ENCODE data around the gene STIM1.

STIM1 gene

DNA sequence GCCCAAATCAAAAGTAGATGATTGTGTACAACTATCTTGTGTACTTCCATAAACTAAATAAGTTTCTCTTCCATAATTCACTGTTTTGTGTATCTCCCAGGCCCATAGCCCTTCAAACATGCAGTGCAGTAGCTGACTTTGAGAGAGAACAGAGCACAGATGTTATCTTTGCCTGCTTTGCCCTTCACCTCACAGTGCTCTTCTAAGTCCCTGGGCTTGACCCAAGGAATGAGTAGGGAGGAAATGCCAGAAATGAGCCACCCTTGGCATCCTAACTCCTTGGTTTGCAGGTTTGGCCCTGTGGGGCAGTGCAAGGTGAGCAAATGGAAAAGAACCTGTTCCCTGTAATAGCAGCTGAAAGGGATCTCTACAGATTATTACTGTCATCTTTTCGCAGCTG, 79.2 kb downstream of the STIM1 start:
- intact Hi-C loops (cut with DNase I; ENCODE audit: low total_unique reads), result no loop called here
- Histone ChIP-seq H3K4me1 (peaks cover 0 to 53% (median 27%) of the 10 kb centered on the region in 4 donors), H3K9me3 (no peaks in the 10 kb centered on the region), H3K4me3 (no peak overlapping the region), H3K27me3 (no peaks in the 10 kb centered on the region), H3K27ac (no peak overlapping the region), H3K36me3 (no peaks in the 10 kb centered on the region)
- no peak for DNase-seq
- TF ChIP-seq, protein P1, sequence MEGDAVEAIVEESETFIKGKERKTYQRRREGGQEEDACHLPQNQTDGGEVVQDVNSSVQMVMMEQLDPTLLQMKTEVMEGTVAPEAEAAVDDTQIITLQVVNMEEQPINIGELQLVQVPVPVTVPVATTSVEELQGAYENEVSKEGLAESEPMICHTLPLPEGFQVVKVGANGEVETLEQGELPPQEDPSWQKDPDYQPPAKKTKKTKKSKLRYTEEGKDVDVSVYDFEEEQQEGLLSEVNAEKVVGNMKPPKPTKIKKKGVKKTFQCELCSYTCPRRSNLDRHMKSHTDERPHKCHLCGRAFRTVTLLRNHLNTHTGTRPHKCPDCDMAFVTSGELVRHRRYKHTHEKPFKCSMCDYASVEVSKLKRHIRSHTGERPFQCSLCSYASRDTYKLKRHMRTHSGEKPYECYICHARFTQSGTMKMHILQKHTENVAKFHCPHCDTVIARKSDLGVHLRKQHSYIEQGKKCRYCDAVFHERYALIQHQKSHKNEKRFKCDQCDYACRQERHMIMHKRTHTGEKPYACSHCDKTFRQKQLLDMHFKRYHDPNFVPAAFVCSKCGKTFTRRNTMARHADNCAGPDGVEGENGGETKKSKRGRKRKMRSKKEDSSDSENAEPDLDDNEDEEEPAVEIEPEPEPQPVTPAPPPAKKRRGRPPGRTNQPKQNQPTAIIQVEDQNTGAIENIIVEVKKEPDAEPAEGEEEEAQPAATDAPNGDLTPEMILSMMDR (IDR thresholded peaks at IDR 0.05), result no peak

DNA sequence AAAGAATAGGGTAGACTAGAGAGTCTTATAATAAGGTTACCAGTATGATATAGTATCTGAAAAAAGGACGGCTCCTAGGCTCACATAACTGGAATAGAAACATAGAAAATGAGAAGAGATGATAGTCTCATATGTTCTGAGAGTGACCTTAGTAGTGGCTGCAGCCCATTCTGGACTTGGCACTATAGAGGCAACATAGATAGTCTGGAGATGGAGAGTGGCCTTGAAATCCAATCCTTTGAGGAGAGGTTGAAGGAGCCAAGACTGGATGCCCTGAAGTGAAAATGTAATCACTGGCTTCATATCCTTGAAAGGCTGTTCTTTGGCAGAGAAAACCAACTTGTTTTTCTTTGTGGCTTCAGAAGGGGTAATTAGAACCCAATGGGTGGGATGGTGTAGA, 81.1 kb downstream of the STIM1 start:
- Histone ChIP-seq H3K4me1 (peaks cover 0 to 61% (median 26%) of the 10 kb centered on the region in 4 donors), H3K36me3 (no peaks in the 10 kb centered on the region), H3K27ac (no peak overlapping the region), H3K9me3 (no peaks in the 10 kb centered on the region), H3K27me3 (no peaks in the 10 kb centered on the region), H3K4me3 (no peak overlapping the region)
- TF ChIP-seq, protein P1 (IDR thresholded peaks at IDR 0.05), result no peak
- no peak for DNase-seq
- intact Hi-C loops (cut with DNase I; ENCODE audit: low total_unique reads), result no loop called here

DNA sequence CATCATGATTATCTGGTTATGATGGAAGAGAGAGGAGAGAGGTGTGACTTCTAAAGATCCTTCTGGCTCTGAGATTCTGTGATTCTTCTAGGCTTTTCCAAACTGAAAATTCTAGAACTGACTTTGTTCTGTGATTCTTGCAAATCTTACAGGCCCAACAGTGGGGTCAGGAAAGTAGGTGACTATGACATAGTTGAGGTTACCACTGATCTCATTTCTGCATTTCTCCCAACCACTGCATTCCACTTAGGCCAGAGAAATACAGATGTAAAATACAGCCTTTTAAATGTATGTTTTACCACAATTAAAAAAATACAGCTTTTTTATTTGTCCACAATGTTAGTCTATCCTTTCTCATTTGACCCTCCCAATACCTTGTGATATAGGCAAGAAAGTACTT, 83.7 kb downstream of the STIM1 start:
- peak overlapping the region; percentile 21 to 48 for H3K27ac ChIP-seq
- H3K4me1 ChIP-seq, result peaks cover 0 to 86% (median 50%) of the 10 kb centered on the region in 4 donors
- no peak for DNase-seq
- H3K4me3 ChIP-seq, result no peak overlapping the region
- H3K36me3 ChIP-seq, result no peaks in the 10 kb centered on the region
- no peaks in the 10 kb centered on the region for H3K9me3 ChIP-seq
- intact Hi-C loops (cut with DNase I; ENCODE audit: low total_unique reads), result no loop called here
- TF ChIP-seq, protein P1 (IDR thresholded peaks at IDR 0.05), result no peak
- H3K27me3 ChIP-seq, result no peaks in the 10 kb centered on the region

DNA sequence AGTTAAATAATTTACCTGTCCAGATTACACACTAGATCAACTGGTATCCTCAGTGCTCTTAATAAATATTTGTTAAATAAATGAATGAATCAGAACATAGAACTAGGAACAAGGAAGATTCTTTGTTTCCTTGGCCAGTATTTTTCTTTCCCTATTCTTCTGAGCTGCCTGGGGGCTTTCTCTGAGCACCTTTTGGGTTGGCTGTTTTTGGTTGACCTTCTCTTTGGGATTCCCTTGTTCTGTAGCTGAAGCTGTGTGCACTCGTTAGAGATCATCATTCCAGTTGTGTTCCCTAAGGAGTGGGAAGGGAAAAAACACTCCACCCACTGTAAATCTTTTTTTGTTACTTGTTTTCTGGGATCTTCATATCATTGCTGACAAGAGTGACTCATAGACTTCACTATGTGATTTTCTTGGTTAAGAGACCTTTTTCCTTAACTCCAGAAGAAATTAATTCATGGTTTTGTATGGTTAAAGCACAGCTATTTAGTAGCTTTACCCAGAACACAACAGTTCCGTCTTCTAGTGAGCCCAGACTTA, 84.3 kb downstream of the STIM1 start:
- peak overlapping the region; percentile 21 to 48 for H3K27ac ChIP-seq
- peaks cover 4 to 87% (median 53%) of the 10 kb centered on the region in 4 donors for H3K4me1 ChIP-seq
- intact Hi-C loops (cut with DNase I; ENCODE audit: low total_unique reads), result no loop called here
- TF ChIP-seq, protein P1 (IDR thresholded peaks at IDR 0.05), result no peak
- H3K9me3 ChIP-seq, result no peaks in the 10 kb centered on the region
- no peak overlapping the region for H3K4me3 ChIP-seq
- no peaks in the 10 kb centered on the region for H3K27me3 ChIP-seq
- DNase-seq, result no peak
- H3K36me3 ChIP-seq, result no peaks in the 10 kb centered on the region

DNA sequence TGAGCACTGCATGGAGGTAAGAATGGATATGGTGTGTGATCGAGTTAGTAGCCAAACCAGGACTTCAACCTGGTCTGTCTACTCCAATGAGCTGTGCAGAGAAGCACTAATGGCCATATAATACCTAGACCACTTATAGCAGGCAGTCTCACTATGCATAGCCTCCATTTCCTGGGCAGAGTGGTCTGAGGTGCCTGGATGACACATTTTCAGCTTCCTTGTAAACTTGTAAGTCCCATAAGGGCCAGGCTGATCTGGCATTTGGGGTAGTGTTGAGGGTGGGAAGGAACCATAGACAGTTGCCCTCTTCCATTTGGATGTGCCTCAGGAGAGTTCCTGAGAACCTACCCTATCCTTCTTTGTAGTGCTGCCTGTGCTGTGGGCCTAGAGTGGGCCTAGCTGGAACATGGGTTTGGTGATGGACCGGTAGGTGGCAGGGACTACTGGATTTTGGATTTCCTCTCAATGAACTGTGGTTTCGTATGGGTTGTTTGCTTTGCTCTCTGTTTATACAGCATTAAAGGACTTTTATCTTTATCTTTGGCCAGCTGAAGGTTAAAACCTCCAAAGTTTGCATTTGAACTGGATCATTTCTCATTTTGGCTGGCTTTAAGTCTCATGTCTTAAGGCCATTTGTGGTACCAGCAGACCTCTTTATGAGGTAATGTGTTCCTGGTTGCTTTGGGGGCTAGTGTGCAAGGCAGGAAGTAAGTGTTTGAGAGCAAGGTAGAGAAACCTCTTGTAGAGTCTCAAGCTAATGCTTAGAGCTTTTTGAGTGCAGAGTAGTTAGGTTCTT, 86.9 kb downstream of the STIM1 start:
- TF ChIP-seq, protein P1 (IDR thresholded peaks at IDR 0.05), result no peak
- intact Hi-C loops (cut with DNase I; ENCODE audit: low total_unique reads), result no loop called here
- Histone ChIP-seq H3K4me3 (no peak overlapping the region), H3K9me3 (no peaks in the 10 kb centered on the region), H3K36me3 (no peaks in the 10 kb centered on the region), H3K27ac (peak overlapping the region; percentile 76 to 83), H3K27me3 (no peaks in the 10 kb centered on the region), H3K4me1 (peaks cover 4 to 93% (median 68%) of the 10 kb centered on the region in 4 donors)
- DNase-seq, result no peak
